ENCODE results near the gene DMAP1.
"Not testable (repeated sequence)": the region's sequence is repeated elsewhere in the genome, so short reads cannot be mapped to it uniquely, and the experiment has no call there.

DMAP1 gene

GRCh38 chr1:44213222-44214112, at the start of gene DMAP1:
TSS of gene DMAP1 (plus strand) at chr1:44213471. CDS start at chr1:44213754, 283 bp downstream.
- no peaks in the 10 kb centered on the region for H3K27me3 ChIP-seq (ENCODE audit: insufficient read depth, low read depth, severe bottlenecking)
- H3K9me3 ChIP-seq (ENCODE audit: severe bottlenecking) = no peaks in the 10 kb centered on the region
- H3K4me3 ChIP-seq (ENCODE audit: low read depth, low read length) = peak within 1 kb of the TSS; percentile 94
- H3K27ac ChIP-seq = peak within 1 kb of the TSS; percentile 72
- no peak for TF ChIP-seq CTCF (IDR thresholded peaks at IDR 0.05; ENCODE audit: low read depth, low read length)
- DNase-seq = peak; percentile 78
- peaks cover 40% of the 10 kb centered on the region for H3K36me3 ChIP-seq

GRCh38 chr1:44168520-44169098, 44.7 kb upstream of the DMAP1 start:
- Histone ChIP-seq H3K36me3 (no peaks in the 10 kb centered on the region), H3K27me3 (ENCODE audit: insufficient read depth, low read depth, severe bottlenecking) (no peaks in the 10 kb centered on the region), H3K27ac (no peak overlapping the region), H3K4me3 (ENCODE audit: low read depth, low read length) (no peak overlapping the region), H3K9me3 (ENCODE audit: severe bottlenecking) (peaks cover 6% of the 10 kb centered on the region)
- DNase-seq = no peak
- TF ChIP-seq CTCF (IDR thresholded peaks at IDR 0.05; ENCODE audit: low read depth, low read length) = peak; percentile 34

GRCh38 chr1:44170281-44170823, 42.9 kb upstream of the DMAP1 start:
- H3K9me3 ChIP-seq (ENCODE audit: severe bottlenecking) = peaks cover 15% of the 10 kb centered on the region
- no peak for TF ChIP-seq CTCF (IDR thresholded peaks at IDR 0.05; ENCODE audit: low read depth, low read length)
- no peak for DNase-seq
- no peaks in the 10 kb centered on the region for H3K36me3 ChIP-seq
- no peak overlapping the region for H3K4me3 ChIP-seq (ENCODE audit: low read depth, low read length)
- no peak overlapping the region for H3K27ac ChIP-seq
- H3K27me3 ChIP-seq (ENCODE audit: insufficient read depth, low read depth, severe bottlenecking) = no peaks in the 10 kb centered on the region

- Histone ChIP-seq H3K36me3 (no peaks in the 10 kb centered on the region), H3K27ac (no peak overlapping the region), H3K27me3 (ENCODE audit: insufficient read depth, low read depth, severe bottlenecking) (no peaks in the 10 kb centered on the region), H3K4me3 (ENCODE audit: low read depth, low read length) (no peak overlapping the region), H3K9me3 (ENCODE audit: severe bottlenecking) (peaks cover 21% of the 10 kb centered on the region)
- TF ChIP-seq CTCF (IDR thresholded peaks at IDR 0.05; ENCODE audit: low read depth, low read length) = no peak
- no peak for DNase-seq
Measured at GRCh38 chr1:44174630-44175029, 38.6 kb upstream of the DMAP1 start.

GRCh38 chr1:44200336-44200735, 12.9 kb upstream of the DMAP1 start:
- Histone ChIP-seq H3K27me3 (ENCODE audit: insufficient read depth, low read depth, severe bottlenecking) (no peaks in the 10 kb centered on the region), H3K9me3 (ENCODE audit: severe bottlenecking) (no peaks in the 10 kb centered on the region), H3K36me3 (no peaks in the 10 kb centered on the region), H3K27ac (no peak overlapping the region), H3K4me3 (ENCODE audit: low read depth, low read length) (no peak overlapping the region)
- DNase-seq = no peak
- TF ChIP-seq CTCF (IDR thresholded peaks at IDR 0.05; ENCODE audit: low read depth, low read length) = no peak

GRCh38 chr1:44206545-44206944, 6.7 kb upstream of the DMAP1 start:
- H3K9me3 ChIP-seq (ENCODE audit: severe bottlenecking); DNase-seq; H3K36me3 ChIP-seq; H3K27me3 ChIP-seq (ENCODE audit: insufficient read depth, low read depth, severe bottlenecking); H3K4me3 ChIP-seq (ENCODE audit: low read depth, low read length); H3K27ac ChIP-seq: not testable (repeated sequence)

Data from WERI-Rb-1 (cell line).